H1 (cell line): Measurements from ENCODE around the gene RPL26. TPM values are rescaled to one million over a fixed set of nuclear protein-coding genes. Genes with fewer than 3 reads are reported as not detected.
A peak's percentile ranks its signal among the peaks of the same experiment; 100 is the strongest.

Source experiments
- CHD2 ChIP-seq: IDR thresholded peaks from 2 replicates; pipeline ENCODE4 v1.6.1; 2012; ENCODE audit warnings: low read length, improper control_type of control experiment
- MAFK ChIP-seq: IDR thresholded peaks from 2 replicates; pipeline ENCODE4 v1.6.1; 2012; ENCODE audit warnings: low read depth, mild to moderate bottlenecking, improper control_type of control experiment, low read length
- NANOG ChIP-seq: IDR thresholded peaks from 2 replicates; pipeline ENCODE4 v1.6.1; 2011; ENCODE audit warnings: low read length, low read depth, mild to moderate bottlenecking, inconsistent platforms; ENCODE audit not compliant: insufficient read depth, poor library complexity, severe bottlenecking
- SIN3A ChIP-seq, 2 experiments: IDR thresholded peaks in 1 of 2; conservative IDR thresholded peaks in 1 of 2; 2 replicates each; pipeline ENCODE4 v1.6.1; 2011 to 2012; ENCODE audit warnings: low read length in 2 of 2, improper control_type of control experiment in 1 of 2, low read depth in 1 of 2, mild to moderate bottlenecking in 1 of 2
- SP1 ChIP-seq: IDR thresholded peaks from 2 replicates; pipeline ENCODE4 v1.6.1; 2011; ENCODE audit warnings: low read depth, low read length
- TAF1 ChIP-seq: IDR thresholded peaks from 2 replicates; pipeline ENCODE4 v1.6.1; 2011; ENCODE audit warnings: mild to moderate bottlenecking, low read depth, low read length
- TBP ChIP-seq: IDR thresholded peaks from 2 replicates; pipeline ENCODE4 v1.6.1; 2011; ENCODE audit warnings: low read depth, low read length, improper control_type of control experiment
- YY1 ChIP-seq: IDR thresholded peaks from 2 replicates; pipeline ENCODE4 v1.6.1; 2011; ENCODE audit warnings: low read depth, mild to moderate bottlenecking, low read length
- polyA plus RNA-seq, 7 experiments: library from polyadenylated mRNA; depleted of rRNA in 3 of 7; stranded (reverse) in 5 of 7; unstranded in 2 of 7; fragments of >200 nt in 5 of 7; fragments of 200-250 nt in 2 of 7; gene quantifications; 1 replicate in 5 of 7; 2 replicates in 1 of 7; 4 replicates in 1 of 7; pipeline versions ENCODE4 v1.2.1 to v1.2.3, GENCODE V29; 2011 to 2013; ENCODE audit warnings: missing spikeins in 2 of 7, mixed read lengths in 2 of 7
- total RNA-seq: library from RNA; stranded (reverse); fragmentation: NEBNext Ultra II Directional; extraction: Animal tissue kit (Norgen Biotek cat#: 25700); gene quantifications from 2 replicates; pipeline ENCODE4 v1.2.1, GENCODE V29; 2021

RPL26 gene
- total and polyA plus RNA-seq, 2 of the 8 experiments (the other 6 are each of a cell fraction or from before 2014, with no cell fraction given): 1,963 to 2,554 TPM

DNA sequence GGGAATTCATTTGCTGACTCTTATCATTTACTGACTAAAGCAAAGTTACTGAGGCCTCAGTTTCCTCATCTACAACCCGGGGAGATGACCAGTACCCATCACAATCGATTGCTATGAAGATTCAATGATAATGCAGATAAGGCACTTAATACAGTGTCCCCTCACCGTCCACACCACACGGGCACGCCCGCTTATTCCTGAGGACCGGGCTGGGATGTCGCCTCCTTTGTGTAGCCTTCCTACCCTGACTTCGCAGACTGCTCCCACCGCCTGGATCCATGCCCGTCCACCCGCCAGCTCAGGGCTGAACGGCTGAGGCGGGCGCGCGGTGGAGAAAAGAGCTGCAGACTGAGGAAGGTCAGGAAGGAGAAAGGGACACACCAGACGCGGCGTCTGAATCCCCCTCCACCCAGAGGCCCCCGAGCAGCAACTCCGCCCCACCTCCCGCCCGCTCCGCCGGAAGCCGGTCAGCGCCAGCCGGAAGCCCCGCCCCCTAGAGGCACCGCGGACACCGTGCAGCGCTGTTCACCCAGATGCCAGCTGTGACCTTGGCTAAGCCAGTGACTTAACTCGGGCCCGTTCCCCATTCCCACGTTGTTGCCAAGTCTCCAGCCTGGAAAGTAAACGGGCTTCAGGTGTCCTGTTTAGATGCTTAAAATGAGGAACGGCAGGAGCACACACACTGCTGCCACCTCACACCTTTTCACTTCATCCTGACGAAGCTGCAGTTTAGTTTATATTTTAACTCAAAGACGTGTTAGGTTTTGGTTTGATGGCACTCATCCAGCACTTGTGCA lies 6.5 kb downstream of the RPL26 start, which contains the start of gene KRABD2 (continued):
- TF ChIP-seq SIN3A (conservative IDR thresholded peaks at IDR 0.05 in 1 of 2, IDR thresholded peaks at IDR 0.05 in 1 of 2; ENCODE audit: low read depth in 1 of 2, low read length in 2 of 2) (peak; percentile 76 to 83; a peak in 2 of 4 replicates), TAF1 (peak; percentile 93), CHD2 (peak; percentile 62), SP1 (0 out of 2 replicates have a peak, but pooled peaks have one; percentile 41), YY1 (no peak), MAFK (0 out of 2 replicates have a peak, but pooled peaks have one; percentile 6), NANOG (no peak), TBP (peak; percentile 90)
- TF ChIP-seq, all 59 proteins: peak for 27
